ENCODE measurements around the gene DHDDS.

DHDDS gene

GRCh38 chr1:26387447-26387846 lies 44.7 kb upstream of the DHDDS start (continued):
- TF ChIP-seq ZNF341 (tag by site-specific recombination; IDR thresholded peaks at IDR 0.05; ENCODE audit: low read depth) = no peak
- no peak for TF ChIP-seq ZNF571 (tag by site-specific recombination; IDR thresholded peaks at IDR 0.05)
- peak; percentile 89 for TF ChIP-seq KLF8 (tag by site-specific recombination; IDR thresholded peaks at IDR 0.05)
- no peak for TF ChIP-seq YY2 (tag by site-specific recombination; IDR thresholded peaks at IDR 0.05)
- TF ChIP-seq ZNF585B (tag by site-specific recombination; IDR thresholded peaks at IDR 0.05) = no peak
- no peak; the same call in 1 of the 2 replicates for TF ChIP-seq ZNF76 (tag by site-specific recombination; IDR thresholded peaks at IDR 0.05; ENCODE audit: borderline replicate concordance, low read depth)
- no peak for TF ChIP-seq ZNF544 (tag by site-specific recombination; IDR thresholded peaks at IDR 0.05)
- TF ChIP-seq ZNF146 (tag by site-specific recombination; IDR thresholded peaks at IDR 0.05) = no peak
- no peak for TF ChIP-seq ZNF121 (tag by site-specific recombination; IDR thresholded peaks at IDR 0.05)
- TF ChIP-seq ZFP69B (tag by site-specific recombination; IDR thresholded peaks at IDR 0.05) = no peak; the same call in 1 of the 2 replicates
- peak; percentile 86 for TF ChIP-seq ZEB2 (tag by site-specific recombination; IDR thresholded peaks at IDR 0.05)
- no peak; the same call in 1 of the 2 replicates for TF ChIP-seq PRDM1 (tag by site-specific recombination; IDR thresholded peaks at IDR 0.05)
- no peak for TF ChIP-seq ZNF473 (tag by site-specific recombination; IDR thresholded peaks at IDR 0.05)
- no peak for TF ChIP-seq ZNF214 (tag by site-specific recombination; IDR thresholded peaks at IDR 0.05; ENCODE audit: borderline replicate concordance)
- no peak for TF ChIP-seq ZSCAN16 (tag by site-specific recombination; IDR thresholded peaks at IDR 0.05)
- TF ChIP-seq, protein P1, sequence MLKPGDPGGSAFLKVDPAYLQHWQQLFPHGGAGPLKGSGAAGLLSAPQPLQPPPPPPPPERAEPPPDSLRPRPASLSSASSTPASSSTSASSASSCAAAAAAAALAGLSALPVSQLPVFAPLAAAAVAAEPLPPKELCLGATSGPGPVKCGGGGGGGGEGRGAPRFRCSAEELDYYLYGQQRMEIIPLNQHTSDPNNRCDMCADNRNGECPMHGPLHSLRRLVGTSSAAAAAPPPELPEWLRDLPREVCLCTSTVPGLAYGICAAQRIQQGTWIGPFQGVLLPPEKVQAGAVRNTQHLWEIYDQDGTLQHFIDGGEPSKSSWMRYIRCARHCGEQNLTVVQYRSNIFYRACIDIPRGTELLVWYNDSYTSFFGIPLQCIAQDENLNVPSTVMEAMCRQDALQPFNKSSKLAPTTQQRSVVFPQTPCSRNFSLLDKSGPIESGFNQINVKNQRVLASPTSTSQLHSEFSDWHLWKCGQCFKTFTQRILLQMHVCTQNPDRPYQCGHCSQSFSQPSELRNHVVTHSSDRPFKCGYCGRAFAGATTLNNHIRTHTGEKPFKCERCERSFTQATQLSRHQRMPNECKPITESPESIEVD (tag by site-specific recombination; IDR thresholded peaks at IDR 0.05) = no peak
- TF ChIP-seq, protein P2, sequence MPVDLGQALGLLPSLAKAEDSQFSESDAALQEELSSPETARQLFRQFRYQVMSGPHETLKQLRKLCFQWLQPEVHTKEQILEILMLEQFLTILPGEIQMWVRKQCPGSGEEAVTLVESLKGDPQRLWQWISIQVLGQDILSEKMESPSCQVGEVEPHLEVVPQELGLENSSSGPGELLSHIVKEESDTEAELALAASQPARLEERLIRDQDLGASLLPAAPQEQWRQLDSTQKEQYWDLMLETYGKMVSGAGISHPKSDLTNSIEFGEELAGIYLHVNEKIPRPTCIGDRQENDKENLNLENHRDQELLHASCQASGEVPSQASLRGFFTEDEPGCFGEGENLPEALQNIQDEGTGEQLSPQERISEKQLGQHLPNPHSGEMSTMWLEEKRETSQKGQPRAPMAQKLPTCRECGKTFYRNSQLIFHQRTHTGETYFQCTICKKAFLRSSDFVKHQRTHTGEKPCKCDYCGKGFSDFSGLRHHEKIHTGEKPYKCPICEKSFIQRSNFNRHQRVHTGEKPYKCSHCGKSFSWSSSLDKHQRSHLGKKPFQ (tag by site-specific recombination; IDR thresholded peaks at IDR 0.05) = peak; percentile 63; the same call in 1 of the 2 replicates
- no peak for TF ChIP-seq ZSCAN4 (tag by site-specific recombination; IDR thresholded peaks at IDR 0.05)
- TF ChIP-seq ZNF658 (tag by site-specific recombination; IDR thresholded peaks at IDR 0.05) = no peak
- no peak for TF ChIP-seq ZNF404 (tag by site-specific recombination; IDR thresholded peaks at IDR 0.05)
- no peak for TF ChIP-seq ZNF677 (tag by site-specific recombination; IDR thresholded peaks at IDR 0.05)
- no peak for TF ChIP-seq ZNF510 (tag by site-specific recombination; IDR thresholded peaks at IDR 0.05; ENCODE audit: insufficient replicate concordance)
- no peak for TF ChIP-seq ZNF202 (tag by site-specific recombination; IDR thresholded peaks at IDR 0.05; ENCODE audit: borderline replicate concordance)
- no peak for TF ChIP-seq BCL6B (tag by site-specific recombination; IDR thresholded peaks at IDR 0.05)
- no peak for TF ChIP-seq GLI4 (tag by site-specific recombination; IDR thresholded peaks at IDR 0.05)
- TF ChIP-seq GLIS2 (tag by site-specific recombination; IDR thresholded peaks at IDR 0.05) = peak; percentile 80
- no peak for TF ChIP-seq ZNF549 (tag by site-specific recombination; IDR thresholded peaks at IDR 0.05)
- no peak for TF ChIP-seq ZNF157 (tag by site-specific recombination; IDR thresholded peaks at IDR 0.05)
- no peak for TF ChIP-seq ZNF521 (tag by site-specific recombination; IDR thresholded peaks at IDR 0.05)
- peak; percentile 64 for TF ChIP-seq KLF1 (tag by site-specific recombination; IDR thresholded peaks at IDR 0.05)
- peak; percentile 57 for TF ChIP-seq ZNF366 (tag by site-specific recombination; conservative IDR thresholded peaks at IDR 0.05)
- TF ChIP-seq ZNF391 (tag by site-specific recombination; IDR thresholded peaks at IDR 0.05; ENCODE audit: borderline replicate concordance, low read depth) = no peak
- TF ChIP-seq, protein P3, sequence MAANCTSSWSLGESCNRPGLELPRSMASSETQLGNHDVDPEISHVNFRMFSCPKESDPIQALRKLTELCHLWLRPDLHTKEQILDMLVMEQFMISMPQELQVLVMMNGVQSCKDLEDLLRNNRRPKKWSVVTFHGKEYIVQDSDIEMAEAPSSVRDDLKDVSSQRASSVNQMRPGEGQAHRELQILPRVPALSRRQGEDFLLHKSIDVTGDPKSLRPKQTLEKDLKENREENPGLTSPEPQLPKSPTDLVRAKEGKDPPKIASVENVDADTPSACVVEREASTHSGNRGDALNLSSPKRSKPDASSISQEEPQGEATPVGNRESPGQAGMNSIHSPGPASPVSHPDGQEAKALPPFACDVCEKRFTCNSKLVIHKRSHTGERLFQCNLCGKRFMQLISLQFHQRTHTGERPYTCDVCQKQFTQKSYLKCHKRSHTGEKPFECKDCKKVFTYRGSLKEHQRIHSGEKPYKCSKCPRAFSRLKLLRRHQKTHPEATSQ (tag by site-specific recombination; IDR thresholded peaks at IDR 0.05) = no peak
- no peak for TF ChIP-seq ZSCAN23 (tag by site-specific recombination; IDR thresholded peaks at IDR 0.05)
- TF ChIP-seq ZNF624 (tag by site-specific recombination; IDR thresholded peaks at IDR 0.05) = no peak
- no peak for TF ChIP-seq ZNF48 (tag by site-specific recombination; IDR thresholded peaks at IDR 0.05)

Data from HEK293 (cell line).